GM20431 (cell line): Measurements from ENCODE around the gene CPEB4.

Experiments used
- in situ Hi-C: fragments of 300-500 bp; cut with MseI, MboI; formaldehyde crosslinking; loops from one replicate; pipeline ENCODE4 v1.15.0; 2020; ENCODE audit warnings: low sequenced_read_pairs; ENCODE audit not compliant: unreplicated experiment

Gene CPEB4

DNA sequence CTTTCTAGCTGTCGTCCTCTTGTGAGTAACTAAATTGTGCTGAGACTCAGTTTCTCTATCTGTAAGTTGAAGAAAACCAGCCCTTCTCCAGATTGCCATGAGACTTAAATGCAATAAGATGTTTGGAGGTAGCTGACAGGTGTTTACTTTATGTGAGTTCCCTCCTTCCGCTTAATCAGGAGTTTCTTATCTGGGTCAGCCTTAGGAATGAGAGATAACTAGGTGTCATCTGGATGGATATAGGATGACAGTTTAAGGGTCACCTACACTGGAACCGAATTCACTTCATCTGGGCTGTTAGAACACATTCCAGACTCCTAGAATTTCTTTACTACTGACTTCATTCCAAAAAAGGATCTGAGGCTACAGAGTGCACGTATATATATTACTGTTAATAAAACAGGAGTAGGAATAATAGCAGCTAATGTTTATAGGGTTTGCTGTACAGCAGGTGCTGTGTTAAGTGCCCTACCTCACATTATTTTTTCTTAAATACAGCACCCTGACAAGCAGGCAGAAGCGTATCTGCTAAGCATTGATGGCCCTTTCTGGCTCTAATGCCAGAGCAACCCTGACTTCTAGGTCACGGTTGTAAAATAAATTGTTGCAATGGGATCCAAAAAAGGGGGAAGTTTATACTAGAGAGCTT lies 30.0 kb upstream of the CPEB4 start:
- in situ Hi-C loops: no loop called here

DNA sequence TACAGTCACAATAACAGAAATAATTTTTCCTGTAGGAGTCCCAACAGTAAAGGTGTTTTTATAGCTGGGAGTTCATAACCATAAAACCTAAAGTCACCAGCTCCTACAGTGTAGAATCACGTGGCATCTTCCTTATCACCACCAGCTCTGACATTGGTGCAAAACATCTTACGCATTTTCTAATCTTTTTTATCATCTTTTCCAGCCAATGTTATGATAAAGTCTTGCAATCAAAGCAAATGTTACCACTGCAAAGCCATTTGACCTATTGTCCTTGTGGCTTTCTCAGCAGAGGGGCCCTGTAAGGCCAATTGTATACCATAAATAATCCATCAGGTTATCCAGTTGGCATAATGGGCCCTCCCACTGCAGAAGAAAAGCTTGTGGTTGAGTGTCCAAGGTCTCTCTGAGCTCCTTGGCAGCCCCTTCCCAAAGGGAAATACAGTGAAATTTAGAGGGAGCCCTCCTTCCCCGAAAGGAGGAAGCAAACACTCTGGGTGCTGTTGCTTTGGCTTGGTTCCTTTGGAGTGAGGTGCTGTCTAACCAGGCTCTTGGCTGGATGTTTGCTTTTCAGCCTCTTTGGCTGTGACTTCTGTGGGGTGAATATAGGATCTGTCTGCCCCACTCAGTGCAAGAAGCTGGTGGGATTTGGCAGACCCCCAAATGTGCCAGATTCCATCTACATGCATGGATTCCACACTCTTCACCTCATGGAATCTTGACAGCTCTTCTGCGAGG lies 29.3 kb upstream of the CPEB4 start:
- in situ Hi-C loops: no loop called here

DNA sequence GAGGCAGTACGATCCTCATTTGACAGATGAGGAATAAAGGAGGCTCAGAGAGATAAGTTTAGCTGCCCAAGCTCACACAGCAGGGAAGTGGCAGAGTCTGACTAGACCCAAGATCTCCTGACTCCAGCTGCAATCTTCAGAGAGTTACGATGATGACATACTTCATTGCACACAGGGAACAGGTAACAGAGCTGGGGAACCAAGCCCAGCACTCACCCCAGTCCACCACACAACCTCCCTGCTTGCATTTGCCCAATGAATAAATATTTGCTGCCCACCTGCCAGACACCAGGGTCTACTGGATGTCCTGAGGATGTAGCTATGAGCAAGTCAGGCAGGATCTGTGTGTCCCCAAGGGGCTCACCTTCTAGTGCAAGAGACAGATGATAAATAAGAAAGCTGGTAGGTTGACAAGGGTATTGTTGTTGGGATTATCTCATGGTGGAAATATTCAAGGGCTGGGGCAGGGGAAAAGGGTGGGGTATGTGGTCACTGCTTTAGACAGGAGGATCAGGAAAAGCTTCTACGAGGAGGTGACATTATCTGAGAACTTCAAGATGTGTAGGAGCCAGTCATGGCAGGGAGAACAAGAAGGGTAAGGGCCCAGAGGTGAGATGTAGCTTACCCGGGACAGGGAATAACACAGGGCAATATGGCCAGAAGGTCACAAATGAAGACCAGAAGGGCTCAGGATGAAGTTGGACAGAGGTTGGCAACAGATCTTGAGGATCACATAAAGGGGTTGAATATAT lies 28.6 kb upstream of the CPEB4 start:
- in situ Hi-C loops: no loop called here

DNA sequence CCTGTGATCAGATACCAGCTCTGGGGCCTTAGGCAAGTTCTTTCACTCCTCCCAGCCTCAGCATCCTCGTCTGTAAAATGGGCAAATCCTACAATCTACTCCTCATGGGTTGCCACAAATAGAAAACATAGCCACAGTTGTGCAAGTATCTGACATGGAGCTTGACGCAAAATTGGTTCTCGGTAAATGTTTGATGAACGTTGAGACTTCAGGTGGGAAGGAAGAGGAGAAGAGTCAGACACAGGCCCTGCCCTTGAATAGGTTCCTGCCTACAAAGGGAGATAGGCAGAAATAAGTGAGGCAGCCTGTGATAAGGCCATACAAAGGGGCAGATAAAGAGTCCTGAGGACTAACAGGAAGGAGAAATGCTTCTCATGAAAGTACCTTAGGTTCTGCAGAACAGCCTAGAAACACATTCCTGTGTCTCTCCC lies 26.1 kb upstream of the CPEB4 start:
- in situ Hi-C loops: no loop called here

DNA sequence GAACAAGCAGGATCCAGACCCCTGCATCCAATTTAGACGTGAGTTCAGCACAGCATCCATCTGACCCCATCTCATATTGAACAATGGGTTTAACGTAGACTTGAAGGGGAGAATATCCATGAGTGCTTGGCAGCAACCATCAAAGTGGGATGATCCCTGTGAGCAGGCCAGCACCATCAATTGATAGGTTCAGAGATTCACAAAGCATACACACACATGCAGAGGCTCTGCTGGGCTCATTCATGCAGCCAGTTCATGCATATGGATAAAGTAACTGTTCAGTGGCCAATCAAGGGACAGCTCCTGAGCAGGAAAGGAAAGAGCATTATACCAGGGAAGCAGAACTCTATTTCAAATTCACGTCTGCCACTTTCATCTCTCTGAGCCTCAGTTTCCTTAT lies 24.8 kb upstream of the CPEB4 start:
- in situ Hi-C loops: no loop called here

DNA sequence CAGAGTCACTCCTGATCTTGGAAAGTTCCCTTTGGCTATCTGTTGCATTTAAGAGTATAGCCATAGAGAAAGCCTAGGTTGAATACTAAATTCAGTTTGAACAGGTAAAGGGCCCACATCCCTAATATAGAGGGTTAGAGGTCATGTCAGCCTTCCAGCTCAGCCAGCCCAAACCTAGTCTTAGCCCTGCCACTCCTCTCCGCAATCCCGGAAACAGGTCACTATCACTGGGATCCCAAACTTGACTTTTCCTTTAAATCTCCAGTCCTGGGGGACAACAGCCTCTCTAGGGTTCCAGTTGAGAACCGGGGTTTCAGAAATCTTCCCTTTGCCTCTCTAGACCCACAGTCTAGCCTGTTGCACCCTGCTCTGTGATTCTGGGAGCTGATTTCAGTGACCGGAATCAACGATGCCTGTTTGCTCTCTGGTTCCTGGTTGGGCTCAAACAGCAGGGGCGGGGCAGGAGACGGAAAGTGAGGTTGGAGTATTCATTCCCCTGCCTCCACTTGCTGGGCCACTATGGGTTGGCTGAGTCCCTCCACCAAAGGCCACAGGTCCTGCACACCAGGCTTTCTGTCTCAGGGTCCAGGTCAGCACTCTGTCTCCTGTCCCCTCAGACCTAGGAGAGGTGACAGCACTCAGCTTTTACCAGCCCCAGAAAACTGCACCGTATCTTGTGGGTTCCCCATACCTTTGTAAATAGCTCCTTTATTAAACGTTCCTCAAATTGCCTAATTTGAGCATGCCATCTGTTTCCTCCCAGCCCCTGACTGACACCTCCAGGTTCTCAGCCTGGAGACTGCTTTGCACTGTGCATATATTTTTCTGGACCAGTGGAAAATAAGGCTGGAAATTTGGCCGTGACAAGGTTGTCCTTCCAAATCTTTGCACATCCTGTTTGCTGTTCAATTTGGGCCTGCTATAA lies 23.8 kb upstream of the CPEB4 start:
- in situ Hi-C loops: no loop called here

DNA sequence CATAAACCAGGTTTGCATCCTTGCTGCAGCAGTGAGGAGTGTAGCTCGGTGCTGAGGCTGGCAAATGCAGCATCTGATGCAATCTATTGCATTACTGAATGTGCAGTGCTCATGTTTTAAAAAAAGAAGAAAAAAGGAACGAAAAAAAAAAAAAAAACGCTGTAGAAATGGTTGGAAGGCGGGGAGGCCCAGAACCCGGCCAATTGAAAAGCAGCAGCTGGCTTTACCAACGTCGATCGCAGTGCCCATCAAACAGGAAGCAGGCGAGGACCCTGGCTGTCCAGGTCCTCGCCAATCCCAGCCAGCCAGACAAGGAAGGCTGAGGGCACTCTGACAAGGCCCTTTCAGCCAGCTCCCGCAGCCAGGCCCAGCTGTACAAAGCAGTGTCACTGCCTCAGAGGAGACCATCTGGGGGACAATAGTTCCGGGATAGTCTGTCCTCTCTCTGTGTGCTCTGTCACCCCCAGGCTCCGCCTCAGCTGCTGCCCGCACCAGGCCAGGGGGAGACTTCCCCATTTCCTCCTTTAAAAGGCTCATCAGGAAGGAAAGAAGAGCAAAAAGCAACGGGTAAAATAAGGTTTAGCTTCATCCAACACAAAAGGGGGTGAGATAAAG lies 21.8 kb upstream of the CPEB4 start:
- in situ Hi-C loops: no loop called here

DNA sequence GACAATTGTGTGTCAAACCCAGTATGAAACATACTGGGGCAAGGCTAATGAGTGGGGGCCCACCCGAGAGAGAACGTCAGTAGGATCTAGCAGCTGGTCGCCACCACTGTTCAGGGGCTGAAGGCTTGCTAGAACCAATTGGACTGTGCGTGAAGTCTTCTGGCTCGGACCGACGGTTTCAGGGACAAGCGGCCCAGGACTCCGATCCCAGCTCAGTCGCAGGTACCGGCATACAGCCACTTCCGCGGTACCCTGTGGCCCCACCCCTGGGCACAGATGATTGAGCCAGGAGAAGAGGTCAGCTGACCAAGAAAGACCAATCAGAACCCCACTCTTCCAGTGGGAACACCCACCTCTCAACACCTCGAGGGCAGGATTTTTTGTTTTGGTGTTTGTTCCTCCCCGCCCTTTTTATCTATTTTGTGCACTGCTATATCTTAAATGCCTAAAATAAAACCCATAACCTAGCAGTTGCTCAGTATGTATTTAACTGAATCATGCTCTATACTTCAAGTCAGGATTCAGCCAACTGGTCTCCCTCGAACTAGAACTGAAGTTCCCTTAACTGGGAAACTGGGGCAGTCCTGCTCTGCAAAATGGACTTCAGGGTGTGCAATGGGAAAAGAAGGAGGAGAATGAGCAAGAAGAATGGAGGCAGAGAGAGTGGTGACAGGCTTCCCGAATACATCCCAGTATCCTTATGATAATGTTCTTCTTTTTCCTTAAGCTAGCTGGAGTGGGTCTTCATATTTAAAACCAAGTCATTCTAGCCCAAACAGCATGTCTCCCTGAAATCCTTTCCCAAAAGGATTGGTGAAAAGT lies 21.1 kb upstream of the CPEB4 start:
- in situ Hi-C loops: no loop called here

DNA sequence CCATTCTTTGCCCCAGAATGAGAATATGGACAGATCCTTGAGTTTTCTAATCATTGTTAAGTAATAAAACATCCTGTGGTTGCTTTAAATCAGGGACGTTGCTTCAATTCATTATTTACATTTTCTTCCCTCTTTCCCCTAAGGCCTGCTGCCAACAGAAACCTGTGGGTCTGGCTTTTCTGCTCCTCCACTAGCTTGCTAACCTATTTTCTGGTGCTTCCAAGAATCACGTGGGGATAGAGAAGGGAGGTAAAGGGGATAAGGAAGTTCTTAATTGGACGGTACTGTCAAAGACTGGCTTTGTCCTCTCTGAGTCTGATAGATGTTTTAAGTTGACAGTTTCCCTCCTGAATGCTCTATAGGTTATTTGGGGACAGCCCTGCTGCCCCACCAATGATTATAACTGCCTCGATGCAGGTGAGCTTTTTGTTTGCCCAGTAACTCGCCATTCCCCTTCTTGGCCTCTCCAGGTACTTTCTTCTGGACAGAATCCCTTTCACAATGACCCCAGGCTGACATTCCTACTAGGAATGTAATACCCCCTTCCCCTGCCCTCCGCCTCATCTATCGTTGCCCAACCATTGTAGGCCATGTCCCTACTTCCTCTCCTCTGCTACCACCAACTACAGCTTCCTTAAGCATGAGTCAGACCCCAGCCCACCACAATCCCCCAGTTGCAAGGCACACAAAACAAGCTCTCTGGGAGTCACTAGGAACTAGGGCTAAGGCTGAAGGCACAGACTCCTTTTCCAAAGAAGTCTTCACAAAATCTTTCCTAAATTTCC lies 19.9 kb upstream of the CPEB4 start:
- in situ Hi-C loops: no loop called here

DNA sequence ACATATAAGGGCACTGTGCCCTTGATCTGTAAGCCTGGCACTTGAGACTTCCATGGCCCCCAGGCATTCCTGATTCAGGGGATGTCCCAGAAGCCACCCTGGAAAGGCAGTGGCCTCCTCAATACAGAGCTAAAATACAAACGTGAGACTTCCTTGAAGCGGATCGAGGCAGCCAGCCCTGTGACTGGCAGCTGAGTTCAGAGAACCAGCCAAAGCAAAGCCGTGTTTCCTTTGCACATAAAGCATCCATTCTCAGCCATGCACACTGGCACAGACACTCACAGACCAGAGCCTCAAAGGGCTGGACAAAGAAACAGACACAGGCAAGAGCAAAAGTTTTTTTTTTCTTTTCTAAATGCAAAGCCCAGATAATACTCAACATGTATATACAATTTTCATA lies 18.8 kb upstream of the CPEB4 start:
- in situ Hi-C loops: no loop called here

DNA sequence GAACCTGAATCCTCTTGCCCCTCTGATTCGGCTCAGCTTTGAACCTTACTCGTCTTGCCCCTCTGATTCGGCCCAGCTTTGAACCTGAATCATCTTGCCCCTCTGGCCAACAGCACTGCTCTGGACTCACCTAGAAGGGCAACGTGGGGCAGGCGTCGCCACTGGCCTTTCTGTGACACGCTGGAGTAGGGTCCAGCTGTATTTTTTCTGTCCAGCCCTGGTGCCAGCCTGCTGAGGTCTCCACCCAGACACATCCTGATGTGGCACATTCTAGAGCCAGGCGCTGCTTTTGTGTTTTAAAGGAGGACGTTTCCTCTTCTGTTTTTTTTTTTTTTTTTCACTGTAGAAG lies 15.2 kb upstream of the CPEB4 start:
- in situ Hi-C loops: no loop called here

DNA sequence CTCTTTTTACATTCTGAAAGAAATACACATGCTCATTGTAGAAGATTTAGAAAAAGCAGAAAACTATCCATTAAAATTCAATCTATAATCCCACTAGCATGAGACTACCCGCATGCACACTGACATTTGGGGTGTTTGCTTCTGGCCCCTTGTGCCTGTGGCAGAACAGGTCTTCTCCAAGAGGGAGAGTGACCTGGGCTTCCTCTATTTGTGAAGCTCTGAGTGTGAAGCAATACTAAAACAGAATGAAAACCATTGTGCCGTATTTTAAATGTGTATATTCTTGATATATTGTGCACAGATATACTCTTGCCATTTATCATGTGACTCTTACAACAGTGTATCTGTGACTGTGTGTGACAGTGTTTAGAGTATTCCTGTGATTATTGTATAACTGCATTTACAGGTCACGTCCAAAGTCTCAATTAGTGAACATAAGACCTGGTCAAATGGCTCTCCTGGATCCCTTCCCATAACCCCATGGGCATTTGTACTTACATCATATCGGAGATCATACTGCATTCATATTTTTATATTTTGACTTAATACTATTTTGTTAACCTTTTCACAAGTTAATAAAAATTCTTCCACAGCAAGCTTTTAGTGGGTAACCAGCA lies 14.7 kb upstream of the CPEB4 start:
- in situ Hi-C loops: no loop called here

DNA sequence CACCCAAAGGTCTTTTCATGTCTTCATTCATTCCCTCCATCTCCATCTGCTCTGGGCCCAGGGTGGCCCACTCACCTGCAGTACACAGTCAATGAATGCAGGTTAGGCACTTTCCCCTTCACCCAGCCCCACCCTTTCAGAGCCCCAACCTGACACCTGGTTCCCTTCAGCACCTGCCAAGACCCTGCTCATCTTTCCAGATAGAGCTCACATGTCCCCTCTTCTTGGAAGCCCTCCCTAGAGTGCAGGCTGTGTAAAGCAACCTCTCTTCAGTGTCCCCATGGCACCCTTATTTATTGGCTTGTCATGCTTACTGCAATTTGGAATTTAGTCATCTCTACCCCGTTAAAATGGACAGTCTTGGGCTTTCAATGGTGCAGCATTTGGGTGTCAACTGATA lies 13.0 kb upstream of the CPEB4 start:
- in situ Hi-C loops: no loop called here

DNA sequence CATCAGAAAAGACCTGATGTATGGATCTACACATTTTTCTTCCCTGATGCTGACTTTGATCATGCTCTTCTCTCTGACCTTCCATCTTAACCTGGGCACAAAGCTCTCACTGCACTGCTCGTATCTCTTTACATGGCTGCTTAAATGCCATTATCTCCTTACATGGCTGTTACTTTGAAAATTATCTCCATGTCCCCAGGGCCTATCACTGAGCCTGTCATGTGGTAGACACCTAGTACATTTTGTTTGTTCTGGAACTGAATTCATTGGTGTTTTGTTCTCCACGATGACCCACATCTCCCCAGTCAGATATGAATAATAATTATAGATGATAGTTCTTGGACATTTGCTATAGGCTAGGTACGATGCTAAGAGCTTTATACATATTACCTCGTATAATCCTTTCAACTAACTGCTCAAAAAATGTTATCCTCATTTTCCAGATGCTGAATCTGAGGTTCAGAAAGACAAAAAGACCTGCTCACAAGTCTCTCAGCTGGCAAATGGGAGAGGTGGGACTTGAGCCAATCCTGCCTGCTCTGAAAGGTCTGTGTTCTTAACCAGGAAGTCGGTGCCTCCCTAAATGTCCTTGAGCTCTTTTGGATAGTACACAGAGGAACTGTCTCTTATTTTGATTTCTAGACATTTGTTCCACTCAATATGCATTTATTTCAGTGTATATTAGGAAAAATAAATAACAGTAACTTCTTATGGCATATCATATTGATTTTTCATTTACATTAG lies 9.8 kb upstream of the CPEB4 start:
- in situ Hi-C loops: no loop called here

DNA sequence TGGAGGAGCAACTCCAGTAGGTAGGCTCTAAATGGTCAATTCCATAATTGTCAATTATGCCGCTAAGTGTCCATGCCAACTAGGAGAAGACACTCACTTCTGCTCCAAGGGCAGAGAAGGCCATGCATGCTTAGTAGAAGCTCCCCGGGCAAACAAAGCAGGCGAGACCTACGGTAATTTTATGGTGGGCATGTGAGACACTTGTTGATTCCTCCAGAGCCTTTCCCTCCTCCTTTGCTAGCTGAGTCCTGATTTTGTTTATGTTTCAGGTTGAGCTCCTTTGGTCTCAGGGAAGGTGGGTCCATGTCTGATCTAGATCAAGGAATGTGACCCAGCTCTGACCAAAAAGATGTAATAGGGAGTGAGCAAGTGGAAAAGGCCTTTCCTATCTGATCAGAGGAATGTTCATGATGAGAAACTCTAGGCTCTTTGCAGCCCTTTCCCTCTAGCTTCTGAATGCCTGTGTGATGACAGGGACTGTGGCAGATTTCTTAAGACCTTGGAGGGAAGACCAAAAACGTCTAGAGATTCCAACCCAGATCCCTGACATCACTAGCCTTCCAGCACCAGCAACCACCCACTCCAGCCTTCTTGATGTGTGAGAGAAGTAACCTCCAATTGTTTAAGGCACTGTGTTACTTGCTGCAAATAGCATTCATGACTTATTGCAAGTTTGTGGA lies 7.7 kb upstream of the CPEB4 start:
- in situ Hi-C loops: no loop called here

DNA sequence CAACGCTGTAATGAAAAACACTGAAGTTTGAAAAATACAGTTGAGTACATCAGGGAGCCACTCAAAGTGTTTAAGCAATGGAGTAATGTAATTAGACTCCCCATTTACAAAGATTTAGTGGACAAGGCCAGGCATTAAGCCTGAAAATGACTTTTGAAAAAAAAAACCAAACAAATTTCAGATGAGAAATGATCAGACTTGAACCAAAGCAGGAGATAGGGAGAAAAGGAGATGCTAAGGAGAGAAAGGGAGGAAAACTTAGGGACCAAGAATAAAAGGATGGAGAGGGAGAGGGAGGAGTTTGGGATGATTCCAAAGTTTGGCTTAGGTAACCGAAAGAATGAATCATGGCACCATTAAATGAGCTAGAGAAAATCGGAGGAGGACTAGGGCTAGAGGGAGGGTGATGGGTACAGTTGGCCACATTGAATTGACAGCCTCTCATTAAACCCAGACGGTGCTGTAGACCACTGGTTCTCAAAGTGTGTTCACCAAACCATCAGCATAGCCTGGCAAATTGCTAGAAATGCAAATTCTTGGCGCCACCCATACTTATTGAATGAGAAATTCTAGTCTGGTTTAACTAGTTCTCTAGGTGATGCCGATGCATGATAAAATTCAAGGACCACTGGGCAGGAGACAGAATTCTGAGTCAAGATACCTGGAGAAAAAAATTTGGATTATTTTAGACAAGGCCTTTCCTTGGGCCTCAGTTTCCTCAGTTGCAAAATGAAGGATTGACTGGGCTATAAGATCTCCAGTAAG lies 6.2 kb upstream of the CPEB4 start:
- in situ Hi-C loops: no loop called here
